Fibroblast of villous mesenchyme (primary cell): ENCODE results near the gene ZFYVE28. TPM values are rescaled to one million over a fixed set of nuclear protein-coding genes. Genes with fewer than 3 reads are reported as not detected.
A peak's percentile ranks its signal among the peaks of the same experiment; 100 is the strongest.

Source experiments
- DNase-seq: peaks from one replicate; pipeline ENCODE4 v3.0.0-alpha.2; 2010; ENCODE audit warnings: low read depth
- H3K4me3 ChIP-seq: 2 replicates; pipeline ENCODE4 v1.5.1; 2011; ENCODE audit warnings: low read depth, mild to moderate bottlenecking, low read length
- CTCF ChIP-seq: IDR thresholded peaks from 2 replicates; pipeline ENCODE4 v1.5.1; 2012; ENCODE audit warnings: low read depth, mild to moderate bottlenecking, low read length; ENCODE audit not compliant: insufficient read depth
- total RNA-seq: library from RNA; depleted of rRNA; stranded (reverse); fragments of >200 nt; gene quantifications from 2 replicates; pipeline ENCODE4 v1.2.3, GENCODE V29; 2012

ZFYVE28 gene
- total RNA-seq, 1 donor, result 12.1 TPM

GRCh38 chr4:2245787-2246275 lies 172.6 kb downstream of the ZFYVE28 start:
- no peak for TF ChIP-seq CTCF
- H3K4me3 ChIP-seq, result no peak overlapping the region

DNA sequence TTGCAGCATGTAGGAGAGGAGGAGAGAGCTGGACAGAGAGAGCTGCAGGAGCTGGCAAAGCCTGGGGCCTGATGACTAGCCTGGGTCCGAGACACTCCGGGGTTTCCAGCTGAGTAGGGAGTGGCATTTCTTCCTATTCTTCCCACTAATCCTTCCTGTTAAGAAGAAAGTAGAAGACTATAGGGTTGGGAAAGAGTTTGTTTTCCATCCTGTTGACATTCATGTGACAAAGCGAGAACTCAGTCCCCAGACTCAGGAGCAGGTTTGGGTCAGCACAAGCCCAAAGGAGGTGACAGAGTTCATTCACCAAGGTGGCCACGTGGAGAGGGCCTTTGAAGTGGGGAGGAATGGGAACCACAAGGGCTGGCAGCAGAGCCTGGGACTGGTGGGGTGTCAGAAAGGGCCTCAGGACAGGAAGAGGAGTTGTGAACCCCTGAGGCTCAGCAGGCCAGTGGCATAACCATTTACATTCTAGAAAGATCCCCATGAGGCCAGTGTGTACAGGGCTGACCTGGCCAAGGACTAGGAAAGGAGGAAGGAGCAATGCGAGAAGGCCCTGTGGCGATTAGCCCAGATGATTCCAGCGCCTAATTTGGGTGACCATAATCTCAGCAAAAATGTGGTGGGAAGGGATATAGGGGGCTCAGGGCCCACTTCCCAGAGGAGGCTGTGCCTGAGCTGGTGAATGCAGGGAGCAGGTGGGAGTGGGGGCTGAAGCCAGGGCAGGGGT lies 173.2 kb downstream of the ZFYVE28 start:
- TF ChIP-seq CTCF, result no peak
- no peak overlapping the region for H3K4me3 ChIP-seq
- DNase-seq, result no peak

More at GRCh38 chr4:2245787-2246275, 172.6 kb downstream of the ZFYVE28 start:
- no peak for DNase-seq

- no peak overlapping the region for H3K4me3 ChIP-seq
- peak; percentile 23 for TF ChIP-seq CTCF
- DNase-seq, result peak; percentile 50
These were observed 174.6 kb downstream of the ZFYVE28 start for GRCh38 chr4:2243681-2244380.

GRCh38 chr4:2241410-2242353 lies 176.8 kb downstream of the ZFYVE28 start, which contains the start of the genes HAUS3 and POLN:
Gene HAUS3, minus strand, starts transcription at chr4:2242121. Its CDS starts 1,175 bp downstream, at chr4:2240946.
Gene POLN, minus strand, starts transcription at chr4:2242121. Its CDS starts 12,890 bp downstream, at chr4:2229231.
- DNase-seq, result peak; percentile 98
- TF ChIP-seq CTCF, result no peak
- peak within 1 kb of the TSS; percentile 96 for H3K4me3 ChIP-seq

GRCh38 chr4:2241003-2241402 lies 177.4 kb downstream of the ZFYVE28 start:
- no peak for TF ChIP-seq CTCF

More at GRCh38 chr4:2241003-2241402, 177.4 kb downstream of the ZFYVE28 start:
- peak overlapping the region; percentile 96 for H3K4me3 ChIP-seq
- DNase-seq, result no peak
